HG02763 (cell line): ENCODE measurements around the gene PIP5K1B.

ENCODE experiments used
- ATAC-seq: cut with Tn5 transposase; IDR thresholded peaks from one replicate; pipeline ENCODE4 v1.9.1; 2021; ENCODE audit warnings: mild to moderate bottlenecking, moderate library complexity; ENCODE audit not compliant: unreplicated experiment

The PIP5K1B gene

DNA sequence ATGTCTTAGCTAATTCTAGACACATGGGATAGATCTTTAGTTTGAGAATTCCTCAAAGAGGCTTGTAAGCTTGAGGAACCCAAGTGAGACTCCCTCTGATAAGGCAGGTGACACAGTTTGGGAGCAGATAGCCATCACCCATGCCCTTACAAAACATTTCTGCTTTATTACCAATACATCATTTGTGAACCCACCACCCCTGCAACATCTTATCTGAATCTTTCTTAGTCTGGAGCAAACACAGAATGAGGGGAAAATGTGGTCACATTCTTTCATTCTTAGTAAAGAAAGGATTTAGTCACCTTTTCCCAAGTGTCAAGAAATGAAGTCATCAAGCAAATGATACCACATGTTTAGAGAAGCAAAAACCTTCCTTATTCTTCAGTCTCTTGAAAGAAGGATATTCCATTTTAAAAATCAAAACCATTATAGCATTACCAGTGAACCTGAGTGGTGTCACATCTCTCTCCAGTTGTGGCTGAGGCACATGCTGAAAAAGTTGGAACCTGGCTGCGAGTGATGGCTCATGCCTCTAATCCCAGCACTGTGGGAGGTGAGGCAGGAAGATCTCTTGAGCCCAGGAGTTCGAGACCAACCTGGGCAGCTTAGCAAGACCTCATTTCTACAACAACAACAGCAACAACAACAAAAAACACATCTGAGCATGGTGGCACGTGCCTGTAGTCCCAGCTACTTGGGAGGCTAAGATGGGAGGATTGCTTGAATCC, 243.0 kb downstream of the PIP5K1B start:
- ATAC-seq, result no peak

DNA sequence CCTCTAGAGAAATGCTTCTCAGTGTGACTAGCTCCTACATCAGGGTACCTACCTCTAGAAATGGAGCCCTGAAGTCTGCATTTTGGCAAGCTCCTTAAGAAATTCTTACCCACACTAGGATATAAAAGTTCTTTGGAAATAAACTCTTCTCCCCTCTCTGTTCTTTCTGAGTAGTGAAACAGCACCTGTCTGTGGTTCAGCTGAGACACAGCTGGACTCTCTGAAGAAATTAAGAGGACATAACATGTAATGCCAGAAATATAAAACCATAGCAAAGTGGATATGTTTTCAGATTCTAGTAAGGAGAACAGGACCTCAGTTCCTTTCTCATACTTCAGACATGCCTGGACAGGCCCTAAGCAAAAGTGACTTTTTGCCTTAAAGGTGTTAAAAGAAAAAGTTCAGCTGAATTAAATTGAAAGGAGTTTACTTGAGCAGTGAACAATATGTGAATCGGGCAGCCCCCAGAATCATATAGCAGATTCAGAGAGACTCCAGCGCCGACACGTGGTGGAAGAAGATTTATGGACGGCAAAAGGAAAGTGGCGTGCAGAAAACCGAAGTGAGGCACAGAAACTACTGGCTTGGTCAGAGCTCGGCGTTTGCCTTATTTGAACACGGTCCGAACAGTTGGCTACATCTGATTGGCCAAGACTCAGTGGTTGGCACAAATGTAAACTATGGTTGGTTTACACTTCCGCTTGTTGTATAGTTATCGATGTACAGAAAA, 244.4 kb downstream of the PIP5K1B start:
- ATAC-seq, result no peak

DNA sequence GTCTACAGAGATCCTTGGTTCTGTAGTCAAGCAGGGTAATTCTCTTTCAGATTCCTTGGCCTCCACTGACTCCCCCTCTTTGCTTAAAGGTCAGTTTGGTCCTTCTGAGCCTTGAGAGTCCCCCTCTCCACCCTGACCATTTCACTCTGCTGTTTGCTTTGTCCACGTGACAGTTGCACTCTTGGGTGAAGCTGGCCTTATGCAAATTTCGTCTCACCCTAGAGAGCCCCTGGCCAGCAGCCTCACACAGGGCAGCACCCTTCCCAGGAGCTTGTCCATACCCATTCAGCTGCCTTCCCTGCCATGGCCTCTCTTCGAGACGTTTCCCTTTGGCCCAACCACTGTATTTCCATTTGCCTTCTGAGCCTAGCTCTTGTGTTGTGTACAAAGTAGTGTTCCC, 245.1 kb downstream of the PIP5K1B start:
- no peak for ATAC-seq

DNA sequence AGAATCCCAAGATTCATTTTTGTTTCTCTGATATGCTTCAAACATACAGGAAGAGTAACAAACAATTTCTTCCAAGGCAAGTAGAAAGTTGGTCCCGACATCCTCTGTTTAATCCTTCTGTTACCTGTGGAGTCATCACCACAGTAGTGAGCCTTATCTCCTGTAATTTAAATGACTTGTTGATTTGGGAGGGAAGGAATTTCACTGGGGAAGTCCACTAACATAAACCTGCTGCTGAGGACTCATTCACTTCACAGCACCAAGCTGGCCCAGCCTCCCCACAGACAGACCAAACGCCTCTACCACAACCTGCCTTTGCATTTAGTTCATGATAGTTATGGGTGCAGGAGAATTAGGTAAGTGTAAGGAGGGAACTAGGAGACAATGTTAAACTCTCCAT, 245.6 kb downstream of the PIP5K1B start:
- ATAC-seq, result no peak

DNA sequence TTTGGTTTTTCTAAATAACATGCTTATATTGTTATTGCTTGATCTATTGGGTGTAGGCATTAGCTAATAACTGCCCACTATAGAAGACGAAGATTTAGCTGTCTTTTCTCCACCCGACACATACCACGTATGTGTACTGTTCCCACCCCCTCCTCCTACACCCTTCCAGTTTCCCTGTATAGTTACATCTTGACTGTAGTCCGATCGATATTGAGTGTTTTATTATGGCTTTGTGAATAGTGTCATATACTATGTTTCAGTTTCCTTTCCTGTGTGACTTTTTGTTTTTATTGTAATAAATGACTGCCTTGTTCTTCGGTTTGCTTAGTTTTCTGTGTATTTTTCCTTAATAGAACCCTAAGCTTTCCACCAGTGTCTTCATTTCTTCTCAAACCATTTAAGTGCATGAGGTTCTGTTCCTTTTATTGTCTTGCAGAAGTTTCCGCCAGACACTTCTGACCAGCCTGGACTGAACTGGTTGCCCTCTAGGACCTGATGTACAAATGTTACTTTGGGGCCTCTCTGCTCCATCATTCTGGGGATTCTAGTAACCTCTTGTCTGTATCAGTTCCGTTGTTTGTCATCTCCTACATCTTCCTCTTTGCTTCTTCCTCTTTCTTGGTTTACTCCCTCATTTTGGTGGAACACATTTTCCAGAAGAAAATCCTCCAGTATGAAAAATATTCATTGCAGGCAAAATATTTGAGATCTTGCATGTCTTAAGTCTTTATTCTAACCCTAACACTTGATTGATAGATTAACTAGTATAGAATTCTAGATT, 247.0 kb downstream of the PIP5K1B start:
- peak; percentile 64 for ATAC-seq

DNA sequence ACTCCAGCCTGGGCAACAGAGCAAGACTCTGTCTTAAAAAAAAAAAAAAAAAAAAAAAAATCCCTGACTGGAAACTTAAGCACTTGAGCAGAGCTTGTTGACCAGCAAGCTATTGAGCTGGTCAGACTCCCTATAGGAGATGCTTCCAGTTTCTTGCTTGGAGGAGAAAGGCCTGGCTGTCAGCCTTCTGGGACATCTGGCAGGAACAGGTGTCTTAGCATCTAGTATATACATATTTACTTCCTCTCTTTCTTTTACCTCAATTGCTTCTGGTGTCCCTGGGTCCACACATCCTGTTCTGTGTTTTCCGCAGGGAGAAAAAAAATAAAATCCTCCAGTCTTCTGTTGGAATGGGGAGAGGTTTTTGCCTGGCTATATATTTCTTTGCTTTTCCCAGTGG, 248.7 kb downstream of the PIP5K1B start:
- no peak for ATAC-seq

DNA sequence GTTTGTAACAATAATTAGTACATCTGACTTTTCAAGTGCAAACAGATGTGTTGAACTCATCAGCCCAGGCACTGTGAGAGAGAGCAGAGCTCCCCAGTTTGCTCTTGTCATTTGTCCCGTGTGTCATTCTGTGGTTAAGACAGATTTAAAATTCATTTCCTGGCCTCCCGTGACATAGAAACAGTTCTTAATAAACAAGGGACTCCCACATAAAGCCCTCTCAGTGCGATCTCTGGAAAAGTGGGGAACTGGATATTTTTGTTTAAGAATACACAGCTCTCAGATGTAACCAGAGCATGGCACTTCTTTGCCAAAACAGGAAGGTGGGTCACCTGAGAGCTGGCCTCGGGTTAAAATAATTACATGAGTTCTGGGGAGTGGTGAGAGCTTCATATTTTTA, 250.3 kb downstream of the PIP5K1B start:
- ATAC-seq, result no peak

DNA sequence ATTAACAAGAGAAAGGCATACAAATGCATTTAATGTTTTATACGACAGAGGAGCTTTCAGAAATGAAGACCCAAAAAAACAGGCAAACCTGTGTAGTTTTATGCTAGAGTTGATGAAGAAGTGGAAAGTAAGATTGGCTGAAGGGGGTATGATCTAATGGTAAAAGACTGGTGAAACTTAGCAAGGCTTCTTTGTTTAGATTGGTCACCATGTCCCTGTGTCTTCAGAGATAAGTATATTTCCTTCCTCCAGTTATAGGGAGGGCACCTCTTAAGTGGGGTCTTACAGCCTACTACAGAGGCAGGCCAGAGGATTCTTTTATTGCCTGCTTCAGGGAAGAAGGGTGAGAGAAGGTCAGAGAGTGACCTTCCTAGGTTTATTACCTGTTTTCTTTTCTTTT, 252.4 kb downstream of the PIP5K1B start:
- ATAC-seq, result no peak

GRCh38 chr9:68961587-68961986, 256.5 kb downstream of the PIP5K1B start:
- peak; percentile 61 for ATAC-seq

GRCh38 chr9:68963416-68963815, 258.4 kb downstream of the PIP5K1B start:
- no peak for ATAC-seq

DNA sequence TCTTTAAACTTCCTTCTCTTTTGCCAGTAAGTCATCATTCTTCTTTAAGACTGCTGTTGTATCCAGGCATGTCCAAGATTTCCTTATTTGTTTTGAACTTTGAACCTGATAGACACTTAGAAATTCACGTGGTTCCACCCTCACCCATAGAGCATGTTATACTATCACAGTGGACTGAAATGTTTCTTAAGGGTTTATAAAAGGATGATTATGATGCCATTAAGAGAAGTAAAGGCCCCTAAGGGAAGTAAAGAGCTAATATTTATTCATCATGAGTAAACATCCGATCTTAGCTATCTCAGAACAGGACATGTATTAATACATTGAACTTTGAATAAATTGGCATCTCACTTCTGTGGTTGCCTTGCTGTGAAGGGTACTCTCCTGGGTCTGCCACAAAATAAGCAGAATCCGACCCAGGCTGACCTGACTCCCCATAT, 259.1 kb downstream of the PIP5K1B start:
- ATAC-seq, result no peak

GRCh38 chr9:68964765-68965164, 259.7 kb downstream of the PIP5K1B start:
- ATAC-seq, result no peak

- ATAC-seq, result peak; percentile 65
Measured at GRCh38 chr9:68966496-68966944, 261.5 kb downstream of the PIP5K1B start.

DNA sequence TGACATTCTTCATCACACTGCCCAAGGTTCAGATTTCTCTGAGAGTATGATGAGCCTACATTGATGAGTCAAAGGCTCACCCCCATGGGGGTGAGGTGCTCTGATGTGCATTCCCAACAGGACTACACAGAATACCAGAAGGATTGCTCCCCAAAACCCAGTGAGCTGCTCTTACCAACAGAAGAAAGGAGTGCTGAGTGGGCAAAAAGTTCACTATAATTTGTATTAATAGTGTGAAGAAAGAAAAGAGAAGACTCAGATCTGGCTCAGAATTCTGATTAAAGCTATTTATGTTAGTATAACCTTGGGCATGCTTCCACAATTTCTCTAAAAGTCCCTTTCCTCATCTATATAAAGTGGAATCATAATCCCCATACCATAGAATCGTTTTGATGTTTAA, 262.8 kb downstream of the PIP5K1B start:
- no peak for ATAC-seq

DNA sequence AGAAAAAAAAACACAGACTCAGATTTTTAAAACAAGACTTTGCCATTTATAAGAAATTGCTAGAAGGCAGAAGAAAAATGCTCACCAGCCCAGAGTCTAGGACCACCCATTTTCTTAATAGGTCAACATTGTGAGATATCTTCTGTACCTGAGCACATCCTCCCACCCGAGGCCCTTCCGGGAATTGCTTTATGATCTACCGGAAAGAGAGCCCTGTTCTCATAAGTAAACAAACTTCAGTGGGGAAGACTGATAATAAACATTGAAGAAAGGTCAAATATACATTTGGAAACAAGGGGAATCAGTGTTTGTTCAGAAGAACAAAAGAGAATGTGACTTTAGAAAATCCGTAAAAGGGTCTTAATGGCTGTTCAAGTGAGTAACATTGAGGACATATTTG, 264.5 kb downstream of the PIP5K1B start:
- no peak for ATAC-seq

- no peak for ATAC-seq
Measured at GRCh38 chr9:68970151-68970550, 265.1 kb downstream of the PIP5K1B start.

DNA sequence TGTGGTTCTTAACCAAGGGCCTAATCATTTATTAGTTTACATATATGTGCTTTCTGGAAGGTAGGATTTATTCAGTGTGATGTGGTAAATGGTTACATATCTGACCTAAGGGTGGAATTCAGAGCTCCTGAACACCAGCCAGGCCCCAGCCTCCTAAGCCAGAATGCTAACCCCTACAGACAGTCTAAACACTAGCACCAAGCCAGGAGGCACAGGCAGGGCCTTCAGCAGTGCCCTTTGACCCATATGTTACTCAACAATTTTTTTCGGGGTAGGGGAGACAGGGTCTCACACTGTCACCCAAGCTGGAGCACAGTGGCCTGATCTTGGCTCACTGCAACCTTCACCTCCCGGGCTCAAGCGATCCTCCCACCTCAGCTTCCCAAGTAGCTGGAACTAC, 268.6 kb downstream of the PIP5K1B start:
- no peak for ATAC-seq

DNA sequence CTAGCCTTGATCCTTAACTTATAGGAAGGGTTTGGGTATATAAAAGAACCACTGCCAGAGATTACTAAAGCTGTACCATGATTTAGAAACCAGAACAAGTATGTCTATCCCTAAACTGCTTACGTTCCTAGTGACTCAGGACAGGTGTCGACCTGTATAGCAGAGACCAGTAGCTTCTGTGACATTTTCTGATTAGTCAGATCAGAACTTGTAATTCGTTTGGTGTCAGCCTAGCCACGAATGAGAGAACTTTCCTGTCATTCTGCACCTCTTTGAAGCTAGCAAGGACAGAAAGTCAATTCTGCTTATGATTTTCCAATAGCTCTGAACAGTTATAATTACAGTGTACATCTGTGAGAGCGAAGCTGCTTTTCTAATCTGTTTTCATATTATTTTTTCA, 269.4 kb downstream of the PIP5K1B start:
- ATAC-seq, result peak; percentile 82

GRCh38 chr9:68974901-68975300, 269.9 kb downstream of the PIP5K1B start:
- ATAC-seq, result no peak

- ATAC-seq, result no peak
Measured at GRCh38 chr9:68975365-68976043, 270.5 kb downstream of the PIP5K1B start.

GRCh38 chr9:68978066-68978465, 273.0 kb downstream of the PIP5K1B start:
- no peak for ATAC-seq
